Measurements from ENCODE around the gene NOL8.
A peak's percentile ranks its signal among the peaks of the same experiment; 100 is the strongest.

NOL8 gene

DNA sequence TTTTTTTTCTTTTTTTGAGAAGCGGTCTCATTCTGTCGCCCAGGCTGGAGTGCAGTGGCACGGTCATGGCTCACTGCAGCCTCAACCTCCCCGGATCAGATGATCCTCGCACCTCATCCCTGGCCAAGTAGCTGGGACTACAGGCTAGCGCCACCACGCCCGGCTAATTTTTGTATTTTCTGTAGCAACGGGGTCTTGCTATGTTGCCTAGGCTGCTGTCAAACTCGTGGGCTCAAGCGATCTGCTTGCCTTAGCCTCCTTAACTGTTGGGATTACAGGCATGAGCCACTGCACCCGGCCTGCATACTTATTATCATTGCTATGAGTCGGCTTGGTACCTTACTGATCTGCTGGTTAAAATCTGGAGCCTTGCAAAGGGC lies 30.9 kb downstream of the NOL8 start:
- peak; percentile 9 for DNase-seq

DNA sequence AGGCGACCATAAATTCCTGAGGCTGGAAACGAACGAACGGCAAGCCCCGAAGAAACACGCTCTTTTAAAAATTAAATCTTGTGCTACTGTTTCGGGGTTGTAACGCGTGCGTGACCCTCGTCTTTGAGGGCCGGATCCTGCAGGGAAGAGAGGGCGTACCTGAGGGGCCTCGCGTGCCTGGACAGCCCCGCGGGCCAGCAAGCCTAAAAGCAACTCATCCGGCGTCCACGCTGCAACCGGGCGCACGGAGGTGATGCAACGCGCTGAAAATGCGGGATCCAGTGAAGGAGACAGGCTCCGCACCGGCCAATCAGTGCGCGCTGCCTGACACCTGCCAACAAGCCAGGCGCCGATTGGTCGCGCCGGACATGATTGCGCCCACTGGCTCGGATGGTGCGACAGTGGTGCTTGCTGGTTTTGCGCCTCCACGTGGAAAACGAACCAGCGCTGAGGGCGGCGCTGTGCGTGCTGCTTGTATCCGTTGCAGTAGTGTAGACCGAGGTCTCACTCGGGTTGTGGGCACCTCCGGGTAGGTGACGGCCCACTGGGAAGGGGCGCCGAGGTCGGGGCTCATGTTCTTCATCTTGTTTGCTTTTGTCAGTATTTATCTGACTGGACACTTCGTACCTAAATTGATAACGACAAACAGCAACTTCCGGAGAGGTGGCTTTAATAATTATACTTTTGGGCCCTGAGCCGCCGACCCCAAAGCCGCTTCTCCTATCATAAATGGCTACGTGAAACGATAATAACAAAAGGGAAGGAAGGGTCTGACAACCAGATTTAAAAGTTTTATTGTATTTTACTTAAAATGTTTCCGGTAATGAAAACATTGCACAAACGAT lies 31.5 kb downstream of the NOL8 start, which contains the start of gene IARS1:
Gene IARS1, minus strand, starts transcription at position 246 of the 845 bp plus-strand sequence. CDS start 4,278 bp downstream, outside the sequence.
- Mint-ChIP-seq H3K4me1 (peaks cover 63% of the 10 kb centered on the region), H3K4me3 (peak within 1 kb of the TSS; percentile 96), H3K27ac (peak within 1 kb of the TSS; percentile 100), H3K9me3 (no peaks in the 10 kb centered on the region), H3K27me3 (peaks cover 2% of the 10 kb centered on the region), H3K36me3 (ENCODE audit: low read depth) (peaks cover 63% of the 10 kb centered on the region)
- DNase-seq (peak; percentile 99), ATAC-seq (peak; percentile 98)

More for the DNA sequence above, 30.9 kb downstream of the NOL8 start:
- H3K27me3 Mint-ChIP-seq, result peaks cover 2% of the 10 kb centered on the region
- peaks cover 66% of the 10 kb centered on the region for H3K4me1 Mint-ChIP-seq
- H3K4me3 Mint-ChIP-seq, result peak overlapping the region; percentile 96
- ATAC-seq, result no peak
- peak overlapping the region; percentile 100 for H3K27ac Mint-ChIP-seq
- peaks cover 64% of the 10 kb centered on the region for H3K36me3 Mint-ChIP-seq (ENCODE audit: low read depth)
- H3K9me3 Mint-ChIP-seq, result no peaks in the 10 kb centered on the region

DNA sequence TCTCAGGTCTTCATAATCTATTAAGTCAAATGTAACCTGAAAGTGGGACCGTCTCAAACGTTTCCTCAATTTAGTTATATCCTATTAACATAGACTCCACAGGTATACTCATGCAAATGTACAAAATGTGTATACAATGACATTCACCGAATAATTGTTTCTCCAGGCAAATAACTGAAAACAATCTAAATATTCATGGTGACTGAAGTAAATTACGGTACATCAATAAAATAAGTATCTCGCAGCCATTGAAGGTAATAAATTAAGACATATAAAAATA lies 32.1 kb downstream of the NOL8 start:
- Mint-ChIP-seq H3K27me3 (peaks cover 2% of the 10 kb centered on the region), H3K9me3 (no peaks in the 10 kb centered on the region), H3K4me3 (peak overlapping the region; percentile 96), H3K36me3 (ENCODE audit: low read depth) (peaks cover 68% of the 10 kb centered on the region), H3K4me1 (peaks cover 65% of the 10 kb centered on the region), H3K27ac (peak overlapping the region; percentile 100)
- DNase-seq (no peak), ATAC-seq (no peak)

DNA sequence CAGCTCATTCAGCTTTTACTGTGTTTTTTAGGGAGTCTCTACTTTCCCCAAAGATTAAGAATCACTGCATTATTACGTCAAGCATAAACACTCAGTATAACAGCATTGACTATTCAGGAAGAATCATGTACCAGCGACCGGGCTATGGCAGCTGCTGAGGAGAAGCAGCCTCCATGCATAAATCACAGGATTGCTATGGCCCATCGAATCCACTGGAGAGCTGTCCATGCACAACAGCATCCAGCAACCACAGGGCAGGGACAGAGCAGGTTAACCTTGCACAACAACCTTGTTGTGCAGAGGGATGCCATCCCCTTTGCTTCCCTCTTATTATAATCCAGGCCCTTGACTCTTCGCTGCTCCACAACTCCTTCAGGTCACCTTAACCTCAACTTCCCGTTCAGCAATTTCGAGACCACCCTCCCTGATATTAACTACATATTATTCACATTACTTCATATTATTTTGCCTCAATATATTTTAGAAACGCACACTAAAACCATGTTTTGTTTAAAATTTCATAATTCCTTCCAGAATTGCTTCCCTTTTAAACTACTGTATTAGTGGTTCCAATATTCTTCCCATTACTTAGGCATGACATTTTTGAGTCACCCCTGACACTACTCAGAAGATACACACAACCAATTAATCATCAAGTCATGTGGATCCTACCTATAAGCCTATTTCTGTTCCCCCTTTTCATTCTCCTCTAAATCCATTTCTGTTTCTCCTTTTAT lies 32.6 kb downstream of the NOL8 start:
- ATAC-seq, result no peak
- Mint-ChIP-seq H3K9me3 (no peaks in the 10 kb centered on the region), H3K4me1 (peaks cover 64% of the 10 kb centered on the region), H3K4me3 (peak overlapping the region; percentile 96), H3K27me3 (peaks cover 2% of the 10 kb centered on the region), H3K36me3 (ENCODE audit: low read depth) (peaks cover 68% of the 10 kb centered on the region), H3K27ac (peak overlapping the region; percentile 100)
- DNase-seq, result no peak

DNA sequence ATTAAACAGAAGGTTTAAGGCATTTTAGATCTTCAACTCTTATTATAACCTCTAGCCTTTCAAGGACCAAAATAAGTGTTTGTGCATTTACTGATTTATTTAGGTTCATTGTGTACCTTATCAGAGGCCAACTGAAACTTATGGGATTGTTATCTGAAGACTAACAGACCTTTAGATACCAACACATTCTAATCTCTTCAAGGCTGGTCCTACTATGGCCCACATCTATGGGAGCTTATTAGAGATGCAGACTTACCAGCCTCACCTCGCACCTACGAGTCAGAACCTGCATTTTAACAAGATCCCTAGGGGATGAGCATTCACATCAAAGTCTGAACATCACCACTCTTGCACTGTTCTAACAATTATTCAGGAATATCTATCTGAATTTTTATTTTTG lies 33.6 kb downstream of the NOL8 start:
- peaks cover 69% of the 10 kb centered on the region for H3K36me3 Mint-ChIP-seq (ENCODE audit: low read depth)
- ATAC-seq (no peak), DNase-seq (no peak)
- peaks cover 2% of the 10 kb centered on the region for H3K27me3 Mint-ChIP-seq
- no peaks in the 10 kb centered on the region for H3K9me3 Mint-ChIP-seq
- H3K27ac Mint-ChIP-seq, result peak overlapping the region; percentile 100
- peak overlapping the region; percentile 96 for H3K4me3 Mint-ChIP-seq
- H3K4me1 Mint-ChIP-seq, result peaks cover 58% of the 10 kb centered on the region

DNA sequence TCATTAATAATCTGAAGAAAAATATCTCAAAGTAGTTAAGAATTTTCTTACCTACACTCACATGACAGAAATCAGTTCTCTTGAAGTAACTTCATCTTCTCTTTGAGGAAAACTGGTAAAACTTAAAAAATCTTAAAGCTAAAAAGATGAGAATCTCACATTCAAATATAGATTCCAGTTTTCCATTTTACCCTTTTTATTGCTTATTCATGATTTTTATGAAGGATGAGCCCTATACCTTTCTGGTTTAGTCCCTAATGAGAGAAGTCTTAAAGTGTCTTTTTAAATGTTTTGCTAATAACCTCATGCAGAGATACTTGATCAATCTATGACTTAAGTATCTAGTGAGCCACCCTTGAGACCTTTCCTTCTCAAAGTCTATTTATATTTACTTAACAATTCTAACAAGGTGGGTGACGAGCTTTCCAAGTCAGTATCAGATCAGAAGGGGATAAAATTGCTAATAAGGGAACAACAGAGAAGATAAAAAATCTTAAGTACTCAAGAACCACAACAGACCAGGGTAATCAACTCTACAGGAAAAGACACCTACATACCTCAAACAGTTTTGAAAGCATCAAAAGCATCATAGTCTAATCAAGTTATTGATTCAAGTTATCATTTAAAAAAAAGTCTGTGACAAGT lies 34.2 kb downstream of the NOL8 start:
- peaks cover 58% of the 10 kb centered on the region for H3K4me1 Mint-ChIP-seq
- H3K36me3 Mint-ChIP-seq (ENCODE audit: low read depth), result peaks cover 68% of the 10 kb centered on the region
- peak overlapping the region; percentile 100 for H3K27ac Mint-ChIP-seq
- peak overlapping the region; percentile 96 for H3K4me3 Mint-ChIP-seq
- no peak for ATAC-seq
- H3K27me3 Mint-ChIP-seq, result peaks cover 2% of the 10 kb centered on the region
- no peaks in the 10 kb centered on the region for H3K9me3 Mint-ChIP-seq
- DNase-seq, result no peak

DNA sequence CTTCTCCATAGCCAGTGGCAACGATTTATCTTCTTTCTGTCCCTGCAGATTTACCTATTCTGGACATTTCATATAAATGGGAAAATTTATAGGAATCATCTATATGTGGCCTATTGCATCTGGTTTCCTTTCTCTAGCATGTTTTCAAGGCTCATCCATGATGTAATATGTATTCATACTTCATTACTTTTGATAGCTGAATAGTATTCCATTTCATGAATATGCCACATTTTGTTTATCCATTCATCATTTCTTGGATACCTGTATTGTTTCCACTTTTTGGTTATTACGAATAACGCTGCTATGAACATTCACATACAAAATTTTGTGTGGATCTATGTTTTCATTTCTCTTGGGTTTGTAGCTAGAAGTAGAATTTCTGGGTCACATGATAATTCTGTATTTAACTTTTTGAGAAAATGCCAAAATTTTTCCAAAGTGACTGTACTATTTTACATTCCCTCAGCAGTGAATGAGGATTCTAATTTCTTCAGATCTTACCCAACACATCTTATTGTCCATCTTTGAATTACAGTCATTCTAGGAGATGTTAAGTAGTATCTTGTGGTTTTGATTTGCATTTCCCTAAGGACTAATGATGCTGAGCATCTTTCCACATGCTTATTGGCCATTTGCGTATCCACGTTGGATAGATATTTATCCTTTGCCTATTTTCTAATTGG lies 35.3 kb downstream of the NOL8 start:
- peaks cover 2% of the 10 kb centered on the region for H3K27me3 Mint-ChIP-seq
- peaks cover 74% of the 10 kb centered on the region for H3K36me3 Mint-ChIP-seq (ENCODE audit: low read depth)
- no peak for DNase-seq
- H3K4me3 Mint-ChIP-seq, result no peak overlapping the region
- peaks cover 51% of the 10 kb centered on the region for H3K4me1 Mint-ChIP-seq
- peak overlapping the region; percentile 18 for H3K27ac Mint-ChIP-seq
- no peak for ATAC-seq
- no peaks in the 10 kb centered on the region for H3K9me3 Mint-ChIP-seq

DNA sequence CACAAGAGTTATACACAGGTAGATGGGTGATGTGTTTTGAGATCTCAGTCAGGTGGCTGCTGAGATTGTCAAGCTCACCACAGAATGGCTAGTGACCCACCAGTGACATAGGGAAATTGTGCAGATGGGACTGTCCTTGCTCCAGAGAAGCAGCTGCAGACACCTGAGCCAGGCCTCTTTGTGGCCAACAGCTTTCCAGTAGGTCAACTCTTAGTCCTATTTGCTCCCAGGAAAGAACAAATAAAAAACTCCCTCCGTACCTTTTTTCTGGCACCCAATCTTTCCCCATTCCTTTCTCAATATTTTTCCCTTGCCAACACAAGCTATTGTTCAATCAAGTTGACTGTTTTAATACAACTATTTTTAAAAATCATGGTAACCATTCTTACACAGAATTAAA lies 45.8 kb downstream of the NOL8 start:
- no peaks in the 10 kb centered on the region for H3K9me3 Mint-ChIP-seq
- H3K36me3 Mint-ChIP-seq (ENCODE audit: low read depth), result peaks cover 75% of the 10 kb centered on the region
- H3K27me3 Mint-ChIP-seq, result no peaks in the 10 kb centered on the region
- H3K4me1 Mint-ChIP-seq, result peaks cover 50% of the 10 kb centered on the region
- ATAC-seq (no peak), DNase-seq (no peak)
- no peak overlapping the region for H3K27ac Mint-ChIP-seq
- H3K4me3 Mint-ChIP-seq, result no peak overlapping the region

DNA sequence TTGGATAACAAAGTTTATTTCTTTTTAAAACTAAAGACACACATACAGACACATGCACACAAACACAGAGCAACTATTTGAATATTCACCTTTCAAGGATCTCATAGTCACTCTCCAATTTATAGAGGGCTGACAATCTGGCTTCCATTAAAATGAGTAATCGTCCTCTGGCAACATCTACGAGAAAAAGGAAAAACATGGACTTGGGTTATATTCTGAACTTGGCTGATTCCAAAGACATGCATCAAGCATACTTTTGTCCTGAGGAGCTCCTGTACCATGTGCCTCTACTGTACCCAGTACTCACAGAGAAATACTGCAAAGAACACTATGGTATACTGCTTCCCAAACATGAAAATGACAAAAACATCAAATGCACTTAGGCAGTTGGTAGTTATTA lies 47.0 kb downstream of the NOL8 start:
- ATAC-seq (no peak), DNase-seq (no peak)
- Mint-ChIP-seq H3K9me3 (no peaks in the 10 kb centered on the region), H3K4me1 (peaks cover 50% of the 10 kb centered on the region), H3K4me3 (no peak overlapping the region), H3K27me3 (no peaks in the 10 kb centered on the region), H3K27ac (no peak overlapping the region), H3K36me3 (ENCODE audit: low read depth) (peaks cover 82% of the 10 kb centered on the region)

DNA sequence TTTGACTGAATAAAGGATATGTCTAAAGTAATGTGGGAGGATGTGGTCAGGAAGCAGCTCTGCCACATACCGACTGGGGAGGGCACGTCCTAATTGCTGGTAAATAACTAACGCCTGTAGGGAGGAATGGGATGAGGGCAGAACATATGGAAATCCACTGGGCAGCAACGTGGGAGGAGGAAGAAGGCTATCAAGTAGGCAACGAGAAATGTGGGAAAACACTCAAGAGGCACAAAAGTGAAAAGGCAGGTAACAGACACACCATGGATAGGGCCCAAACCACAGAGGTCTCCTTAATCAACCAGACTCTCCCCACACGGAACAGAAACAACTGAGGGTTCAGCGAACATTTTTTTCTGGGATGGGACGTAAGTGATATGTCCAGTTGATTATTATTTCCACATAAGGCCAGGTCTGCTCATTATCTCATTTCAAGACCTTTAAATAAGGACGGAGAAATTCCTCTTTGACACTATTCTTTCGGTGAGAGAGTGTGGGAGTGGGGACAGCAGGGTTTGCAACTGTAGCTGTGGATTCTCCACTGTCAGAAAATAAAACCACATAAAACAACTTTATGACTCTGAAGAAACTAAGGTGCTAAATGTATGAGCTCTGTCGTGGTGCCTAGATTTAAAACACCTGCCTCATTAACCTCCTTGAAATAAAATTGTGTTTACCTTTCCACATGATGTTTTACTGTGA lies 48.7 kb downstream of the NOL8 start:
- no peak for DNase-seq
- peak; percentile 61 for ATAC-seq
- no peaks in the 10 kb centered on the region for H3K27me3 Mint-ChIP-seq
- H3K36me3 Mint-ChIP-seq (ENCODE audit: low read depth), result peaks cover 84% of the 10 kb centered on the region
- H3K9me3 Mint-ChIP-seq, result no peaks in the 10 kb centered on the region
- H3K4me3 Mint-ChIP-seq, result no peak overlapping the region
- H3K4me1 Mint-ChIP-seq, result peaks cover 44% of the 10 kb centered on the region
- peak overlapping the region; percentile 75 for H3K27ac Mint-ChIP-seq

DNA sequence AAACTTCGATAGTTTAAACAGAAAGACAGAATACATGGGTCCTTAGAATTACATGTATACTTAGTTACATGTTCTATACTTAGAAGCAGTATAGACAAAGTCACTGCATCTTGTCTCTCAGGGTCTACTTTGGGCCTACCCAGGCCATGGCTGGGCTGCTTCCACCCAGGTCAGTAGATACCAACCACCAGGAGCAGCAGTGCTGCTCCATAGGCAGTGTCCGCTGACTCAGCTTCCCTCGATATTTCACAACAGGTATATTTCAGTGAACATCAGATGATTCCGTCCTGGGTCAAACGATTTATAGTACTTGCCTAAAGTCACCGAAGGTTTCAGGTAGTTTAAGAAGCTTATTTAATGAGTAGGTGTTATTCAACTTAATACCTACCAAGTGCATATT lies 49.6 kb downstream of the NOL8 start:
- Mint-ChIP-seq H3K36me3 (ENCODE audit: low read depth) (peaks cover 85% of the 10 kb centered on the region), H3K27me3 (no peaks in the 10 kb centered on the region), H3K27ac (peak overlapping the region; percentile 75)

DNA sequence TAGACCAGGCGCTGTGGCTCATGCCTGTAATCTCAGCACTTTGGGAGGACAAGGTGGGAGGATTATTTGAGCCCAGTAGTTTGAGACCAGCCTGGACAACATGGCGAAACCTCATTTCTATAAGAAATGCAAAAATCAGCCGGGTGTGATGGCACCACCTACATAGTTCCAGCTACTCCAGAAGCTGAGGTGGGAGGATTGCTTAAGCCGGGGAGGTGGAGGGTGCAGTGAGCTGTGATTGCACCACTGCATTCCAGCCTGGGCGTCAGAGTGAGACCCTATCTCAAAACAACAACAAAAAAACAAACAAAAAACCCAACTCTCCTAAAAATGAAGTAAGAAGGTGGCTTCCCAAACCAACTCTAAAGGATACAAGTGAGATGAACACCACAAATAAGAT lies 54.6 kb downstream of the NOL8 start:
- no peak for DNase-seq
- H3K27ac Mint-ChIP-seq, result no peak overlapping the region
- H3K4me1 Mint-ChIP-seq, result no peaks in the 10 kb centered on the region
- no peak overlapping the region for H3K4me3 Mint-ChIP-seq
- no peak for ATAC-seq
- no peaks in the 10 kb centered on the region for H3K9me3 Mint-ChIP-seq
- H3K36me3 Mint-ChIP-seq (ENCODE audit: low read depth), result peaks cover 80% of the 10 kb centered on the region
- H3K27me3 Mint-ChIP-seq, result no peaks in the 10 kb centered on the region

More for the DNA sequence above, 49.6 kb downstream of the NOL8 start:
- ATAC-seq, result no peak
- Mint-ChIP-seq H3K4me1 (peaks cover 42% of the 10 kb centered on the region), H3K4me3 (no peak overlapping the region), H3K9me3 (no peaks in the 10 kb centered on the region)
- no peak for DNase-seq

DNA sequence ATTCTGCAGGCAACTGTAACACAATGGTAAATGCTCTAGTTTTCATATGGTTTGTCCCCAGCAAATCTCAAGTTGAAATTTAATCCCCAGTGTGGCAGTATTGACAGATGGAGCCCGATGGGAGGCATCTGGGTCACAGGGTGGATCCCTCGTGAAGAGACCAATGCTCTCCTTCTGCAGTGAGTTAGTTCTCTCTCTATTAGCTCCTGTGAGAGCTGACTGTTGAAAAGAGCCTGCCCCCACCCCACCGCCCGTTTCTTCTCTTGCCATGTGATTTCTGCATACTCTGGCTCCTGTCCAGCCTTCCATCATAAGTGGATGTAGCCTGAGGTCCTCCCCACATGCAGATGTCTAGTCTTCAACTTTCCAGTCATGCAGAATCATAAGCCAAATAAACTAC lies 58.7 kb downstream of the NOL8 start:
- no peak for DNase-seq

DNA sequence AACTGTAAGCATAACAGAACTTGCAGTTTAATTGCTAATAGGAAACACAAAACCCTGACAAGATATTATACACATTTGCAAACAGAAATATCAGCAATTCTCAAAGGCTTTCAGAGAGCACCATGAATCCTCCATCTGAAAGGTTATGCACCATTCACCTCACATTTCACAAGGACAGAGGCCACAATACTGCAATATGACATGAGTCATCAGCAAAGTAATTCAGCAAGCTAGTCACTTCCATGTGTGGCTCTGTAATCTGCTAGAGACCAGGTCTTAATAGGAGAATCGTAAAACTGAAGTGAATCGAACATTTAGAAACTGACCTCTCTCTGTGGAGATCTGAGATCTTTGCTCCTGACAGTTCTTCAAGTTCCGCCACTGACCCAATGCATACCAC lies 60.0 kb downstream of the NOL8 start:
- H3K4me1 Mint-ChIP-seq, result no peaks in the 10 kb centered on the region
- H3K4me3 Mint-ChIP-seq, result no peak overlapping the region
- DNase-seq (no peak), ATAC-seq (no peak)
- no peaks in the 10 kb centered on the region for H3K27me3 Mint-ChIP-seq
- H3K9me3 Mint-ChIP-seq, result no peaks in the 10 kb centered on the region
- H3K27ac Mint-ChIP-seq, result no peak overlapping the region
- H3K36me3 Mint-ChIP-seq (ENCODE audit: low read depth), result peaks cover 80% of the 10 kb centered on the region

More for the DNA sequence above, 58.7 kb downstream of the NOL8 start:
- Mint-ChIP-seq H3K4me1 (no peaks in the 10 kb centered on the region), H3K36me3 (ENCODE audit: low read depth) (peaks cover 78% of the 10 kb centered on the region), H3K27me3 (no peaks in the 10 kb centered on the region), H3K4me3 (no peak overlapping the region), H3K9me3 (no peaks in the 10 kb centered on the region), H3K27ac (no peak overlapping the region)
- no peak for ATAC-seq

Data from activated naive CD8-positive, alpha-beta T cell treated with anti-CD3 and anti-CD28 coated beads, Interleukin-2, amount 50 U/mL, for 24 hours (primary cell).